Spinal cord (tissue), 10 donors: ENCODE data around the gene TCF19. TPM values are rescaled to one million over a fixed set of nuclear protein-coding genes. Genes with fewer than 3 reads are reported as not detected.

Experiments used
- DNase-seq, 6 donors: peaks; one replicate each; pipeline versions ENCODE4 v3.0.0 to v3.0.0-alpha.2; 2013 to 2015; ENCODE audit warnings: low spot score in 6 of 6, low read depth in 4 of 6
- H3K27ac ChIP-seq: one replicate; pipeline ENCODE4 v1.5.1; 2013; ENCODE audit warnings: low read depth, low read length, control low read depth
- H3K27me3 ChIP-seq: one replicate; pipeline ENCODE4 v1.6.1; 2013; ENCODE audit warnings: low read length; ENCODE audit not compliant: control insufficient read depth, insufficient read depth
- H3K36me3 ChIP-seq: one replicate; pipeline ENCODE4 v1.6.1; 2013; ENCODE audit warnings: low read length; ENCODE audit not compliant: control insufficient read depth, insufficient read depth
- H3K4me1 ChIP-seq: one replicate; pipeline ENCODE4 v1.6.1; 2013; ENCODE audit warnings: low read length; ENCODE audit not compliant: control insufficient read depth, insufficient read depth
- H3K4me3 ChIP-seq: one replicate; pipeline ENCODE4 v1.5.1; 2013; ENCODE audit warnings: low read depth, low read length, control low read depth
- H3K9me3 ChIP-seq: one replicate; pipeline ENCODE4 v1.6.1; 2013; ENCODE audit warnings: low read length; ENCODE audit not compliant: control insufficient read depth, insufficient read depth
- WGBS: methylation state at CpG from one replicate; pipeline ENCODE4 v1.1.5; 2013; ENCODE audit warnings: missing lambda C conversion rate; ENCODE audit not compliant: insufficient coverage; 5-methylcytosine and 5-hydroxymethylcytosine counted together
- polyA plus RNA-seq, 2 donors: library from polyadenylated mRNA; unstranded; fragments of 120-200 nt; gene quantifications; one replicate each; pipeline ENCODE4 v1.2.1, GENCODE V29; 2013; ENCODE audit not compliant: insufficient read length in 2 of 2
- total RNA-seq, 2 donors: library from RNA; depleted of rRNA in 1 of 2; stranded (reverse); fragments of 120-200 nt in 1 of 2; fragments of >200 nt in 1 of 2; gene quantifications; one replicate each; pipeline versions ENCODE4 v1.2.3 to v1.2.4, GENCODE V29; 2013 to 2014
- donor health status: healthy.

The TCF19 gene
- total and polyA plus RNA-seq, 4 donors = 10.1 to 18.7 (median 15.7) TPM

GRCh38 chr6:31202259-31203166, 44.1 kb downstream of the TCF19 start:
- no peaks in the 10 kb centered on the region for H3K36me3 ChIP-seq
- H3K4me1 ChIP-seq = peaks cover 6% of the 10 kb centered on the region
- DNase-seq = no peak
- H3K27me3 ChIP-seq = no peaks in the 10 kb centered on the region
- no peaks in the 10 kb centered on the region for H3K9me3 ChIP-seq
- no peak overlapping the region for H3K4me3 ChIP-seq
- WGBS = 53% methylated on average over 7 of the region's 11 CpGs
- no peak overlapping the region for H3K27ac ChIP-seq

- peaks cover under 1% of the 10 kb centered on the region for H3K4me1 ChIP-seq
- H3K27me3 ChIP-seq = no peaks in the 10 kb centered on the region
- no peaks in the 10 kb centered on the region for H3K9me3 ChIP-seq
- no peak for DNase-seq
- WGBS = 100% methylated on average over 1 of the region's 5 CpGs
- H3K27ac ChIP-seq = no peak overlapping the region
- no peak overlapping the region for H3K4me3 ChIP-seq
- no peaks in the 10 kb centered on the region for H3K36me3 ChIP-seq
These were observed 45.1 kb downstream of the TCF19 start for GRCh38 chr6:31203345-31203979.

GRCh38 chr6:31204751-31205145, 46.4 kb downstream of the TCF19 start:
- Histone ChIP-seq H3K9me3 (no peaks in the 10 kb centered on the region), H3K27me3 (no peaks in the 10 kb centered on the region), H3K36me3 (no peaks in the 10 kb centered on the region), H3K4me1 (no peaks in the 10 kb centered on the region), H3K27ac (no peak overlapping the region), H3K4me3 (no peak overlapping the region)
- 89% methylated on average over 4 of the region's 4 CpGs for WGBS
- DNase-seq = no peak

GRCh38 chr6:31205638-31206037, 47.2 kb downstream of the TCF19 start:
- no peak for DNase-seq
- H3K4me1 ChIP-seq = no peaks in the 10 kb centered on the region
- no peaks in the 10 kb centered on the region for H3K27me3 ChIP-seq
- WGBS = 50% methylated on average over 1 of the region's 2 CpGs
- H3K4me3 ChIP-seq = no peak overlapping the region
- H3K27ac ChIP-seq = no peak overlapping the region
- no peaks in the 10 kb centered on the region for H3K9me3 ChIP-seq
- H3K36me3 ChIP-seq = no peaks in the 10 kb centered on the region

- WGBS = 73% methylated on average over 2 of the region's 2 CpGs
- DNase-seq = no peak
- no peaks in the 10 kb centered on the region for H3K9me3 ChIP-seq
- no peaks in the 10 kb centered on the region for H3K27me3 ChIP-seq
- H3K4me3 ChIP-seq = no peak overlapping the region
- no peaks in the 10 kb centered on the region for H3K36me3 ChIP-seq
- H3K4me1 ChIP-seq = no peaks in the 10 kb centered on the region
- H3K27ac ChIP-seq = no peak overlapping the region
These were observed 50.1 kb downstream of the TCF19 start for GRCh38 chr6:31208506-31208905.

- H3K9me3 ChIP-seq = no peaks in the 10 kb centered on the region
- no peaks in the 10 kb centered on the region for H3K4me1 ChIP-seq
- no peaks in the 10 kb centered on the region for H3K27me3 ChIP-seq
- no peak for DNase-seq
- no peaks in the 10 kb centered on the region for H3K36me3 ChIP-seq
- H3K4me3 ChIP-seq = no peak overlapping the region
- WGBS = no CpG with 5 or more reads among the region's 2 CpGs
- no peak overlapping the region for H3K27ac ChIP-seq
These were observed 50.7 kb downstream of the TCF19 start for GRCh38 chr6:31209137-31209536.

- no peaks in the 10 kb centered on the region for H3K36me3 ChIP-seq
- no peaks in the 10 kb centered on the region for H3K9me3 ChIP-seq
- H3K4me1 ChIP-seq = no peaks in the 10 kb centered on the region
- H3K4me3 ChIP-seq = no peak overlapping the region
- WGBS = 72% methylated on average over 3 of the region's 6 CpGs
- H3K27ac ChIP-seq = no peak overlapping the region
- no peaks in the 10 kb centered on the region for H3K27me3 ChIP-seq
- no peak for DNase-seq
These were observed 51.7 kb downstream of the TCF19 start for GRCh38 chr6:31210123-31210522.

GRCh38 chr6:31210741-31211532, 52.5 kb downstream of the TCF19 start:
- 64% methylated on average over 1 of the region's 5 CpGs for WGBS

More at GRCh38 chr6:31210741-31211532, 52.5 kb downstream of the TCF19 start:
- Histone ChIP-seq H3K4me1 (no peaks in the 10 kb centered on the region), H3K36me3 (no peaks in the 10 kb centered on the region), H3K27me3 (no peaks in the 10 kb centered on the region), H3K4me3 (no peak overlapping the region), H3K9me3 (no peaks in the 10 kb centered on the region), H3K27ac (no peak overlapping the region)
- DNase-seq = no peak
